ENCODE data around the gene NPPA.

NPPA gene

DNA sequence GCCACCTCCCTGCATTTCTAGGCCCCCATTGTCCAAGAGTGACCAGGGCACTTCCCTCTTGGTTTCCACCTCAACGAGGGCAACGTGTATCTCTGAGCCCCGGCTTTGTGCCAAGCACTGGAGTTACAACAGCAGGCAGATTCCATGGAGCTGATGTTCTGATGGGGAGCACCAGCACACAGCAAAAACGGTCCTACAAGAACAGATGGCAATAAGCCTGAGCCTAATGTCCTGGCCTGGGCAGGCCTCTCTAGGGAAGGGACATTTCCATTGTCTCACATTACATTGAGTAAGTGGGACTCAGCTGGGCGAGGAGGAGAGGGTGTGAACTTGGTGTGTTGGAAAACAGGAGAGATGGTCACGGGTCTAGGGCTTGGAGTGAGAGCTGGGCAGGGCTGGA lies 38.3 kb upstream of the NPPA start:
- TF ChIP-seq, protein P1, sequence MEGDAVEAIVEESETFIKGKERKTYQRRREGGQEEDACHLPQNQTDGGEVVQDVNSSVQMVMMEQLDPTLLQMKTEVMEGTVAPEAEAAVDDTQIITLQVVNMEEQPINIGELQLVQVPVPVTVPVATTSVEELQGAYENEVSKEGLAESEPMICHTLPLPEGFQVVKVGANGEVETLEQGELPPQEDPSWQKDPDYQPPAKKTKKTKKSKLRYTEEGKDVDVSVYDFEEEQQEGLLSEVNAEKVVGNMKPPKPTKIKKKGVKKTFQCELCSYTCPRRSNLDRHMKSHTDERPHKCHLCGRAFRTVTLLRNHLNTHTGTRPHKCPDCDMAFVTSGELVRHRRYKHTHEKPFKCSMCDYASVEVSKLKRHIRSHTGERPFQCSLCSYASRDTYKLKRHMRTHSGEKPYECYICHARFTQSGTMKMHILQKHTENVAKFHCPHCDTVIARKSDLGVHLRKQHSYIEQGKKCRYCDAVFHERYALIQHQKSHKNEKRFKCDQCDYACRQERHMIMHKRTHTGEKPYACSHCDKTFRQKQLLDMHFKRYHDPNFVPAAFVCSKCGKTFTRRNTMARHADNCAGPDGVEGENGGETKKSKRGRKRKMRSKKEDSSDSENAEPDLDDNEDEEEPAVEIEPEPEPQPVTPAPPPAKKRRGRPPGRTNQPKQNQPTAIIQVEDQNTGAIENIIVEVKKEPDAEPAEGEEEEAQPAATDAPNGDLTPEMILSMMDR (IDR thresholded peaks at IDR 0.05), result no peak
- TF ChIP-seq ZFX (IDR thresholded peaks at IDR 0.05; ENCODE audit: borderline replicate concordance), result no peak
- no peak overlapping the region for H3K27ac ChIP-seq

DNA sequence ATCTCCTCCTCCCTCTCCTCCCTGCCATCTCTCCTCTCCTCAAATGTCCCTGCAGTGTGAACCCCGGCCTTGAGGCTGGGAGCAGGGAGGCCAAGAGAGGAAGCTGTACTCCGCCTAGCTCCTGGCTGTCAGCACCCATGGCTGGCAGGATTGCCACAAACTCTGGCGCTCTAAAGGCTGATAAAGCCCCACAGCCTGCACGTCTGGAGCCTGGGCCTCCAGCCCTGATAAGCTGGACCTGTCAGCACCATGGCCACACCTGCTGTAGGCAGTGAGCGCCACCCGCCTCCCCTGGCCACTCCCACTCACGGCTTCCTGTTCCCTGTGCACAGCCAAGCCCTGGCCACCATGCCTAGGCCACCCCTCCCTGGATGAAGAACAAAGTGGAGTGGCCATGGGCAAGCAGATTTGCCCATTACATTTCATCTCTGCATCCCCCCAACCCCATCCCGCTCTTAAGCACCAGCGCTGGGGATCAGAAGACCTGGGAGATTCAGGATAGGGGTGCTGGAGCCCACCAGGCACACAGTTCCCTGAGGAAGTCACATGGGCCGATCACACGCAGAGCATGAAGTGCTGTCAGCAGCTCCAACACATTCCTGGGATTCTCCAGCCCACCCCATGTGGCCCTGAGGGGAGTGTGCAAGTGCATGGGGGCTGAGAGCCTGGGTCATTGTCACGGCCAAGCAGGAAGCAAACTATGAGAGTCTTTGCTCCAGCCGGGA lies 35.4 kb upstream of the NPPA start:
- TF ChIP-seq ZFX (IDR thresholded peaks at IDR 0.05; ENCODE audit: borderline replicate concordance), result no peak
- TF ChIP-seq, protein P1 (IDR thresholded peaks at IDR 0.05), result no peak
- no peak overlapping the region for H3K27ac ChIP-seq

DNA sequence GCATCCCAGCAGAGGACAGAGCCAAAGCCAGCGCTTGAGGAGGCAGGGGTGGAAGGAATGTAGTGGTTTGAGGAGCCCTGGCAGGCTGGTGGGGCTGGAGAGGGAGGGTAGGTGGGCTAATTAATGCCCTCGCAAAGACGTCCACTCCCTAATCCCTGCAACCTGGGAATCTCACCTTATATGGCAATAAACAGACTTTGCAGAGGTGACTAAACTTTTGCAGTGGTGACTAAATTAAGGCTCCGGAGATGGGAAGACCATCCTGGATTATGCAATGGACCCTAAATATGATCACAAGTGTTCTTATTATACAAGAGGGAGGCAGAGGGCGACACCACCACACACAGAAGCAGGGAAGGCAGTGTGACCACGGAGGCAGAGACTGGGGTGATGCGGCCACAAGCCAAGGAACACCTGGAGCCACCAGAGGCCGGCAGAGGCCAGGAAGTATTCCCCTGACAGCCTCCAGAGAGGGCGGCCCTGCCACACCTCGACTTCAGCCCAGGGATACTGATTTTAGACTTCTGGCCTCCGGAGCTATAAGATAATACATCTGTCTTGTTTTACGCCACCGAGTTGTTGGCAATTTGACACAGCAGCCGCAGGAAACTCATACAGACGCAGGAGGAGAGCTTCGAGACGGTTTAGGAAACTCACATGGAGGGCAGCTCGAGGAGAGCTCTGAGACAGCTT lies 34.3 kb upstream of the NPPA start:
- TF ChIP-seq, protein P1 (IDR thresholded peaks at IDR 0.05), result no peak
- no peak for TF ChIP-seq ZFX (IDR thresholded peaks at IDR 0.05; ENCODE audit: borderline replicate concordance)
- H3K27ac ChIP-seq, result no peak overlapping the region

DNA sequence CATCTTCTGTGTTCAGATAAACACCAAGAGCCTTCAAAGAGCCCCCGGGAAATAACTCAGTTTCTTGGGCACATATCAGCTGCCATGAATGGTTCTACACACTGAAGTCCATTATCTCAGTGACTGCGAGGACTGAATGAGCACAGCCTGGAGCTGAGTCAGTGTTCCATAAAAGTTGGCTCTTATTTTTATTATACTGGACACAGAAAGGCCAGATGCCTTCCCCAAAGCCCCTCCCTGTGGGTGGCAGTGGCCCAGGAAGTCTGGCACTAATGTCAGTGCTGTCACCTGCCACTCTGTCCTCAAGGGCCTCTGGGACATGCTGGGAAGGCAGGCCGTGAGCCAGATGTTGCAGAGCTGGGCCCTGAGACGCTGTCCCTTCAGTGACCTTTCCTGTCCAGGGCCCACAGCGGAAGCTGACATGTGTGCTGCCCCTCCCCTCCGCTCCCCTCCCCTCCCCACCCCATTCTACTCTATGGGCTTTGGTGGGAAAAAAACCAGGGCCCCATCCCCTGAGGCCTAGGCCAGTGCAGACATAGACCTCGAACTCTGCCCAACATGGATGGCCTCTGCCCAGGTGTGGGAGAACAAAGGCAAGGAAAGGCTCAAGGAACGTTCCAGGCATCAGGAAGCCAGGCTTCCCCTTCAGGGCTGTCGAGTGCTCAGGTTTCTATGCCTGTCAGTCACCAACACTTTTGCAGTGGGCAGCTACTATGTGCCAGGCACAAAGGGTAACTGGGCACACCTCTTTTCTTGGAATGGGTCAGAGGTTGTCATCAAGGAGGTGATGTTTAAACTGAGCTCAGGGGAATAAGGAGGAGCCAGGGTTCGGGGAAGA lies 33.5 kb upstream of the NPPA start:
- TF ChIP-seq, protein P1 (IDR thresholded peaks at IDR 0.05), result no peak
- no peak for TF ChIP-seq ZFX (IDR thresholded peaks at IDR 0.05; ENCODE audit: borderline replicate concordance)
- no peak overlapping the region for H3K27ac ChIP-seq

DNA sequence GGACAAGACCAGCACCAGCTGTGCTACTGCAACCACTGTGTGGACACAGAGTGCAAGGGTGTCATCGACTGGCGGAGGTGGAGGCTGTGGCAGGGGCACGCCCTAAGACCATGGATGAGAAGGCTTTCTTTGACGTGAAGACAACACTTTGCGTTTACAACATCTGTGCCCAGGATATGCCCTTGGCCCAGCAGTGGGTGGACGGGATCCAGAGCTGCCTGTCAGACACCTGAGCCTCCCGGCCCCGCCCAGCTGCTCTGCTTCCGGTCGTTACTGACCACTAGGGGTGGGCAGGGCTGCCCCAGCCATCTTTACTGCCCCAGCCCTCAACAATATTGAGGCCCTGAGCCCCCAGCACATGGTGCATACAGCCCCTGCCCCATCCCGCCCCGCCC lies 32.6 kb upstream of the NPPA start:
- TF ChIP-seq ZFX (IDR thresholded peaks at IDR 0.05; ENCODE audit: borderline replicate concordance), result no peak
- TF ChIP-seq, protein P1 (IDR thresholded peaks at IDR 0.05), result no peak

DNA sequence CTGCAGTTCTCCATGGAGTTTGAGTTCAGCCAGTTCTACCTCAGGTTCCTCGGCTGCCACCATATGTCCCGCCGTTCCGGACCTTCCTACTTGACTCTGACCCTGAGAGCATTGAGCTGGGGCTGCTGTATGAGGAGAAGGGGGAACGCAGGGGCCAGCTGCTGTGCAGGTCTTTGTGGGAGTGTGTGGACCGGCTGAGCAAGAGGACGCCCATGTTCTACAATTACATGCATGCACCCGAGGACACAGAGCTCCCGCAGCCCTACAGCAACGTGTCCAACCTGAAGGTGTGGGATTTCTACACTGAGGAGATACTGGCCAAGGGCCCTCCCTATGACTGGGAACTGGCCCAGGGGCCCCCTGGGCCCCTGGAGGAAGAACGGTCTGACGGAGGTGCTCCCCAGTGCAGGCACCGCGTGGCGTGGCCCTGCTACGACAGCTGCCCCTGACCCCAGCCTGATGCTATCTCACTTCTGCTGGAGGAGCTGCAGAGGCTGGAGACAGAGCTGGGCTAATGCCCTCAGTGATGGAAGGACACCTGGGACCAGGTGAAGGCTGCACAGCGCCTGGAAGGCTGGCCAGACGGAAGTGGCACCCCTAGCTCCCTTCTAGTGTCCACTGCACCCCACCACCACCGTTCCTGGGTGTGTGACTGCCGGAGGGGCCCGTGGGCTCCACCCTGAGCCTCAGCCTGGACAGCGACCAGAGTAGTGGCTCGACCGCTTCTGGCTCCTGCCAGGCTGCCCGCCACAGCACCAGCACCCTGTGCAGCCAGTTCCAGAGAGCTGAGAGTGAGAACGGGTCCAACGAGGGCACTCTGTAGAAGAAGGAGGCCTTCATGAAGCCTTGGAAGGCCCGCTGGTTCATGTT lies 32.0 kb upstream of the NPPA start:
- no peak overlapping the region for H3K27ac ChIP-seq
- TF ChIP-seq, protein P1 (IDR thresholded peaks at IDR 0.05), result no peak

More for the DNA sequence above, 32.6 kb upstream of the NPPA start:
- no peak overlapping the region for H3K27ac ChIP-seq

Data from 22Rv1 (cell line).